Loucy (cell line): ENCODE data around the gene EDN1.

Experiments used
- H2AFZ ChIP-seq: fragments of 200-600 bp; sonication (generic); 2 replicates; pipeline ENCODE4 v1.6.0; 2016; ENCODE audit warnings: antibody characterized with exemption, mild to moderate bottlenecking, low read length, moderate library complexity
- H3F3A ChIP-seq: fragments of 200-600 bp; 2 replicates; pipeline ENCODE4 v1.6.0; 2016; ENCODE audit warnings: antibody characterized with exemption, low read depth, mild to moderate bottlenecking
- H3K27me3 ChIP-seq: fragments of 200-600 bp; sonication (generic); 2 replicates; pipeline ENCODE4 v1.6.1; 2014; ENCODE audit warnings: low read length, mild to moderate bottlenecking; ENCODE audit not compliant: insufficient read depth, poor library complexity, severe bottlenecking
- H3K36me3 ChIP-seq: fragments of 200-600 bp; sonication (generic); 2 replicates; pipeline ENCODE4 v1.6.1; 2016; ENCODE audit warnings: low read length; ENCODE audit not compliant: insufficient read depth
- H3K4me1 ChIP-seq: fragments of 200-600 bp; sonication (generic); 2 replicates; pipeline ENCODE4 v1.5.1; 2014; ENCODE audit warnings: low read length, mild to moderate bottlenecking; ENCODE audit not compliant: insufficient read depth, poor library complexity, severe bottlenecking
- H3K4me2 ChIP-seq: fragments of 200-600 bp; sonication (generic); 2 replicates; pipeline ENCODE4 v1.6.0; 2014; ENCODE audit warnings: antibody characterized with exemption, low read length, low read depth, mild to moderate bottlenecking; ENCODE audit not compliant: poor library complexity, severe bottlenecking
- H3K4me3 ChIP-seq: fragments of 200-600 bp; sonication (generic); 2 replicates; pipeline ENCODE4 v1.5.1; 2014; ENCODE audit warnings: low read length, mild to moderate bottlenecking, mixed read lengths; ENCODE audit not compliant: poor library complexity, severe bottlenecking
- H3K79me2 ChIP-seq: fragments of 200-600 bp; sonication (generic); 2 replicates; pipeline ENCODE4 v1.6.1; 2014; ENCODE audit warnings: low read length; ENCODE audit not compliant: insufficient read depth
- H3K9ac ChIP-seq: fragments of 200-600 bp; sonication (generic); 2 replicates; pipeline ENCODE4 v1.6.0; 2014; ENCODE audit warnings: mild to moderate bottlenecking, low read depth, low read length, moderate library complexity; ENCODE audit not compliant: poor library complexity, severe bottlenecking
- H3K9me2 ChIP-seq: fragments of 200-600 bp; sonication (generic); replicated peaks from 2 replicates; pipeline ENCODE4 v1.6.1; 2016; ENCODE audit warnings: low read depth, low read length, mixed read lengths
- H3K9me3 ChIP-seq: fragments of 200-600 bp; sonication (generic); 2 replicates; pipeline ENCODE4 v1.6.1; 2014; ENCODE audit warnings: mild to moderate bottlenecking, antibody characterized with exemption, low read length, low read depth; ENCODE audit not compliant: insufficient read depth
- H4K20me1 ChIP-seq: fragments of 200-600 bp; sonication (generic); 2 replicates; pipeline ENCODE4 v1.6.0; 2014; ENCODE audit warnings: antibody characterized with exemption, low read length, mild to moderate bottlenecking; ENCODE audit not compliant: insufficient read depth, poor library complexity, severe bottlenecking
- CTCF ChIP-seq: fragments of 200-600 bp; sonication (generic); conservative IDR thresholded peaks from 2 replicates; pipeline ENCODE4 v1.5.1; 2014; ENCODE audit warnings: mild to moderate bottlenecking, antibody characterized with exemption, low read length
- EZH2phosphoT487 ChIP-seq: fragments of 200-600 bp; IDR thresholded peaks from 2 replicates; pipeline ENCODE4 v1.6.1; 2018; ENCODE audit warnings: antibody characterized with exemption, mild to moderate bottlenecking, moderate library complexity, borderline replicate concordance

Gene EDN1

GRCh38 chr6:12335131-12335527 lies 45.0 kb downstream of the EDN1 start:
- no peak overlapping the region for H3K9ac ChIP-seq
- H3K79me2 ChIP-seq: no peaks in the 10 kb centered on the region
- H3K27me3 ChIP-seq: no peaks in the 10 kb centered on the region
- H3F3A ChIP-seq: no peaks in the 10 kb centered on the region
- H3K4me2 ChIP-seq: no peak overlapping the region
- no peaks in the 10 kb centered on the region for H3K9me2 ChIP-seq
- no peaks in the 10 kb centered on the region for H3K36me3 ChIP-seq
- H4K20me1 ChIP-seq: no peaks in the 10 kb centered on the region
- no peak overlapping the region for H2AFZ ChIP-seq
- no peaks in the 10 kb centered on the region for H3K9me3 ChIP-seq
- H3K4me3 ChIP-seq: no peak overlapping the region
- TF ChIP-seq CTCF: no peak
- TF ChIP-seq EZH2phosphoT487: no peak
- H3K4me1 ChIP-seq: no peaks in the 10 kb centered on the region

GRCh38 chr6:12335717-12336116 lies 45.6 kb downstream of the EDN1 start:
- H2AFZ ChIP-seq: no peak overlapping the region
- H3K4me2 ChIP-seq: no peak overlapping the region
- H3K4me1 ChIP-seq: no peaks in the 10 kb centered on the region

GRCh38 chr6:12336121-12336971 lies 46.2 kb downstream of the EDN1 start:
- TF ChIP-seq EZH2phosphoT487: no peak
- no peak for TF ChIP-seq CTCF
- Histone ChIP-seq H3K4me1 (no peaks in the 10 kb centered on the region), H3K4me2 (no peak overlapping the region)

More at GRCh38 chr6:12335717-12336116, 45.6 kb downstream of the EDN1 start:
- H3F3A ChIP-seq: no peaks in the 10 kb centered on the region
- H3K9me3 ChIP-seq: no peaks in the 10 kb centered on the region
- no peaks in the 10 kb centered on the region for H3K36me3 ChIP-seq
- H3K27me3 ChIP-seq: no peaks in the 10 kb centered on the region
- no peak overlapping the region for H3K9ac ChIP-seq
- H3K9me2 ChIP-seq: no peaks in the 10 kb centered on the region
- H4K20me1 ChIP-seq: no peaks in the 10 kb centered on the region
- no peaks in the 10 kb centered on the region for H3K79me2 ChIP-seq
- no peak for TF ChIP-seq EZH2phosphoT487
- TF ChIP-seq CTCF: no peak
- H3K4me3 ChIP-seq: no peak overlapping the region

More at GRCh38 chr6:12336121-12336971, 46.2 kb downstream of the EDN1 start:
- no peak overlapping the region for H3K9ac ChIP-seq
- no peaks in the 10 kb centered on the region for H3K27me3 ChIP-seq
- no peak overlapping the region for H3K4me3 ChIP-seq
- no peaks in the 10 kb centered on the region for H3K79me2 ChIP-seq
- H4K20me1 ChIP-seq: no peaks in the 10 kb centered on the region
- H3K9me3 ChIP-seq: no peaks in the 10 kb centered on the region
- no peak overlapping the region for H2AFZ ChIP-seq
- no peaks in the 10 kb centered on the region for H3K9me2 ChIP-seq
- H3F3A ChIP-seq: no peaks in the 10 kb centered on the region
- no peaks in the 10 kb centered on the region for H3K36me3 ChIP-seq
